ENCODE data around the gene CDC14B.

DNA sequence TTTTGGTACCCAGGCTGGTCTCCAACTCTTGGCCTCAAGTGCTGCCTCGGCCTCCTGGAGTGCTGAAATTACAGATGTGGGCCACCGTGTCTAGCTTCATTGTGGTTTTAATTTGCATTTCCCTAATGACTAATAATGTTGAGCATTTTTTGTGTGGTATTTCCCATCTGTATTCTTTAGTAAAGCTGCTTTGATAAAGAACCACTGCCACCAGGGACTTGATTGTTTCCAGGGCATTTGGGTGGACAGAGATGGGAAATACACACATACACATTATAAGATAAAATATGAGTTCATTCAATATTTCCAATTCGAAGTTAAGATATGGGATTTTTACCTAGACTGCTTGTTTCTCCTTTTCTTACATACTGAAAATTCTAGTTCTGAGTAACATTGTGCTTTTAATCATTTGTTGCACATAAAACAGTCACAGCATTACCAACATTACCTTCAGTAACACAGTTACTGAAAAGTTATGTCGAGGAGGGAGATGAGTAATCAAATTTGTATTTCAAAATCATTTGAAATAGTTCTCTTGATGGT, 140.7 kb downstream of the CDC14B start:
- TF ChIP-seq, protein P1, sequence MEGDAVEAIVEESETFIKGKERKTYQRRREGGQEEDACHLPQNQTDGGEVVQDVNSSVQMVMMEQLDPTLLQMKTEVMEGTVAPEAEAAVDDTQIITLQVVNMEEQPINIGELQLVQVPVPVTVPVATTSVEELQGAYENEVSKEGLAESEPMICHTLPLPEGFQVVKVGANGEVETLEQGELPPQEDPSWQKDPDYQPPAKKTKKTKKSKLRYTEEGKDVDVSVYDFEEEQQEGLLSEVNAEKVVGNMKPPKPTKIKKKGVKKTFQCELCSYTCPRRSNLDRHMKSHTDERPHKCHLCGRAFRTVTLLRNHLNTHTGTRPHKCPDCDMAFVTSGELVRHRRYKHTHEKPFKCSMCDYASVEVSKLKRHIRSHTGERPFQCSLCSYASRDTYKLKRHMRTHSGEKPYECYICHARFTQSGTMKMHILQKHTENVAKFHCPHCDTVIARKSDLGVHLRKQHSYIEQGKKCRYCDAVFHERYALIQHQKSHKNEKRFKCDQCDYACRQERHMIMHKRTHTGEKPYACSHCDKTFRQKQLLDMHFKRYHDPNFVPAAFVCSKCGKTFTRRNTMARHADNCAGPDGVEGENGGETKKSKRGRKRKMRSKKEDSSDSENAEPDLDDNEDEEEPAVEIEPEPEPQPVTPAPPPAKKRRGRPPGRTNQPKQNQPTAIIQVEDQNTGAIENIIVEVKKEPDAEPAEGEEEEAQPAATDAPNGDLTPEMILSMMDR (IDR thresholded peaks at IDR 0.05), result no peak
- TF ChIP-seq POLR2AphosphoS5 (IDR thresholded peaks at IDR 0.05), result no peak
- TF ChIP-seq EP300 (IDR thresholded peaks at IDR 0.05), result no peak
- TF ChIP-seq POLR2A (IDR thresholded peaks at IDR 0.05), result no peak
